Fibroblast of the aortic adventitia (primary cell): ENCODE measurements around the gene OR13F1. TPM values are rescaled to one million over a fixed set of nuclear protein-coding genes. Genes with fewer than 3 reads are reported as not detected.

Source experiments
- DNase-seq: peaks from one replicate; pipeline ENCODE4 v3.0.0-alpha.2; 2010; ENCODE audit warnings: low read depth
- H3K4me3 ChIP-seq: 2 replicates; pipeline ENCODE4 v1.5.1; 2011; ENCODE audit warnings: low read depth, mild to moderate bottlenecking, control low read depth, low read length, moderate library complexity
- total RNA-seq: library from RNA; depleted of rRNA; stranded (reverse); fragments of >200 nt; gene quantifications from 2 replicates; pipeline ENCODE4 v1.2.3, GENCODE V29; 2012; ENCODE audit warnings: low replicate concordance
- TF ChIP-seq, protein P1 (sequence below): IDR thresholded peaks from 2 replicates; pipeline ENCODE4 v1.5.1; 2011; ENCODE audit warnings: mild to moderate bottlenecking, low read length, control low read depth, inconsistent platforms; ENCODE audit not compliant: insufficient read depth

The OR13F1 gene
- total RNA-seq, 1 donor: not detected

DNA sequence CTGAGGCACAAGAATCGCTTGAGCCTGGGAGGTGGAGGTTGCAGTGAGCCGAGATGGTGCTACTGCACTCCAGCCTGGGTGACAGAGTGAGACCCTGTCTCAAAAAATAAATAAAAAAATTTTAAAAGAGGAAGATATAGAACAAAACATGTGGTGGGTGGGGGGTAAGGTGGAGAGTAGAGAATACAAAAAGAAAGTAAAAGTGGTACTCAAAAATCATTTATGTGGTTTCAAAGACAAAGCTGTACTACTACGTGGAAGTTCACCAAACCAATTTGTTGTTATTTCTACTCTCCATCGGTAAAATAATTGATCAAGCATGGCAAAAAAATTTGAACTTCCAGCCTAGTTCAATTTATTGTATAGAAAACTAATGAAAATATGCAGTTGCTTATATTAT, 40.6 kb downstream of the OR13F1 start:
- no peak overlapping the region for H3K4me3 ChIP-seq
- DNase-seq: no peak
- TF ChIP-seq, protein P1, sequence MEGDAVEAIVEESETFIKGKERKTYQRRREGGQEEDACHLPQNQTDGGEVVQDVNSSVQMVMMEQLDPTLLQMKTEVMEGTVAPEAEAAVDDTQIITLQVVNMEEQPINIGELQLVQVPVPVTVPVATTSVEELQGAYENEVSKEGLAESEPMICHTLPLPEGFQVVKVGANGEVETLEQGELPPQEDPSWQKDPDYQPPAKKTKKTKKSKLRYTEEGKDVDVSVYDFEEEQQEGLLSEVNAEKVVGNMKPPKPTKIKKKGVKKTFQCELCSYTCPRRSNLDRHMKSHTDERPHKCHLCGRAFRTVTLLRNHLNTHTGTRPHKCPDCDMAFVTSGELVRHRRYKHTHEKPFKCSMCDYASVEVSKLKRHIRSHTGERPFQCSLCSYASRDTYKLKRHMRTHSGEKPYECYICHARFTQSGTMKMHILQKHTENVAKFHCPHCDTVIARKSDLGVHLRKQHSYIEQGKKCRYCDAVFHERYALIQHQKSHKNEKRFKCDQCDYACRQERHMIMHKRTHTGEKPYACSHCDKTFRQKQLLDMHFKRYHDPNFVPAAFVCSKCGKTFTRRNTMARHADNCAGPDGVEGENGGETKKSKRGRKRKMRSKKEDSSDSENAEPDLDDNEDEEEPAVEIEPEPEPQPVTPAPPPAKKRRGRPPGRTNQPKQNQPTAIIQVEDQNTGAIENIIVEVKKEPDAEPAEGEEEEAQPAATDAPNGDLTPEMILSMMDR: no peak

DNA sequence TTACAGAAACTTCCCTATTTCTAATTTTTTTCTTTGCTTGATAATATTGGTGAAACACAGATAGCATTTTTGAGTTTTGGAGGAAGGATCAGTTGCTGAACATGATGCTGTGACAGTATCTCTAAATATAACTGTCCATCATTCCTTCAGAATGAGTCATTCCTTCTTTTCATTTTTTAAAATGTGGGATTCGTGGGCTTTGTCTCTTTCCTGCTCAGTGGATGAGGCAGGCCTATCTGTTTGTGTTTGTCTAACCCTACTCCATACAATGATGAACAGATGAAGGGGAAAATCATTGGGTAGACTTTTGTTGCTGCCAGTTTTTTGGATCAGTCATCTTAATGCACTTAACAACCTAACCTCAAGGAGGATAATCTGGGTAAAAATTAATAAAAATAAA, 49.2 kb downstream of the OR13F1 start:
- TF ChIP-seq, protein P1: no peak
- no peak overlapping the region for H3K4me3 ChIP-seq
- no peak for DNase-seq

Other genes starting within 250 kb of the OR13F1 start
- gene OR13C4, start 22.9 kb downstream of the OR13F1 start, total RNA-seq: not detected in 2 replicates
- gene OR13C3, start 32.6 kb downstream of the OR13F1 start, total RNA-seq: not detected in 2 replicates
- gene OR13C8, start 64.9 kb downstream of the OR13F1 start, total RNA-seq: not detected in 2 replicates
- not detected in 2 replicates for gene OR13C5, start 95.2 kb downstream of the OR13F1 start, total RNA-seq
- gene OR13C2, start 101.4 kb downstream of the OR13F1 start, total RNA-seq: not detected in 2 replicates
- not detected in 2 replicates for gene OR13C9, start 113.9 kb downstream of the OR13F1 start, total RNA-seq
- gene OR13D1, start 190.3 kb downstream of the OR13F1 start, total RNA-seq: not detected in 2 replicates
- gene NIPSNAP3A, start 243.4 kb downstream of the OR13F1 start, total RNA-seq: 52.9 and 56.6 TPM in 2 replicates